Transverse colon (tissue), 4 donors: ENCODE results near the gene TRPM4.

ENCODE experiments used
- CTCF ChIP-seq, 5 experiments: fragments of 200-600 bp in 3 of 5; fragments of 450-650 bp in 2 of 5; sonication (generic) in 3 of 5; IDR thresholded peaks; 1 replicate in 2 of 5; 2 replicates in 3 of 5; pipeline ENCODE4 v1.5.1; 2016 to 2017; ENCODE audit warnings: antibody characterized with exemption in 5 of 5, inconsistent platforms in 3 of 5, mild to moderate bottlenecking in 2 of 5, moderate library complexity in 1 of 5
- POLR2A ChIP-seq: fragments of 450-650 bp; IDR thresholded peaks from one replicate; pipeline ENCODE4 v1.6.1; 2016; ENCODE audit warnings: antibody characterized with exemption, mild to moderate bottlenecking, moderate library complexity
- POLR2AphosphoS5 ChIP-seq, 3 donors: sonication (generic); formaldehyde crosslinking; IDR thresholded peaks; one replicate each; pipeline ENCODE4 v1.6.1; 2016; ENCODE audit warnings: antibody characterized with exemption in 3 of 3

- TF ChIP-seq CTCF (IDR thresholded peaks at IDR 0.05) (no peak), POLR2AphosphoS5 (IDR thresholded peaks at IDR 0.05) (no peak), POLR2A (no peak)
These were observed 86.7 kb downstream of the TRPM4 start for GRCh38 chr19:49244256-49244655.
